G401 (cell line): ENCODE measurements around the gene SHC3. TPM values are rescaled to one million over a fixed set of nuclear protein-coding genes. Genes with fewer than 3 reads are reported as not detected.
A peak's percentile ranks its signal among the peaks of the same experiment; 100 is the strongest.
"Not testable (repeated sequence)": the region's sequence is repeated elsewhere in the genome, so short reads cannot be mapped to it uniquely, and the experiment has no call there.

Source experiments
- DNase-seq: peaks from one replicate; pipeline ENCODE4 v3.0.0-alpha.2; 2015; ENCODE audit warnings: low spot score
- in situ Hi-C: cut with HindIII; loops from 2 replicates; pipeline ENCODE4 v1.10.0; 2016; ENCODE audit warnings: low sequenced_read_pairs, mixed read lengths
- total RNA-seq: library from RNA; depleted of rRNA; stranded (reverse); fragments of >200 nt; shearing (Covaris generic); gene quantifications from 2 replicates; pipeline ENCODE4 v1.2.3, GENCODE V29; 2014; rRNA removed

The SHC3 gene, protein sequence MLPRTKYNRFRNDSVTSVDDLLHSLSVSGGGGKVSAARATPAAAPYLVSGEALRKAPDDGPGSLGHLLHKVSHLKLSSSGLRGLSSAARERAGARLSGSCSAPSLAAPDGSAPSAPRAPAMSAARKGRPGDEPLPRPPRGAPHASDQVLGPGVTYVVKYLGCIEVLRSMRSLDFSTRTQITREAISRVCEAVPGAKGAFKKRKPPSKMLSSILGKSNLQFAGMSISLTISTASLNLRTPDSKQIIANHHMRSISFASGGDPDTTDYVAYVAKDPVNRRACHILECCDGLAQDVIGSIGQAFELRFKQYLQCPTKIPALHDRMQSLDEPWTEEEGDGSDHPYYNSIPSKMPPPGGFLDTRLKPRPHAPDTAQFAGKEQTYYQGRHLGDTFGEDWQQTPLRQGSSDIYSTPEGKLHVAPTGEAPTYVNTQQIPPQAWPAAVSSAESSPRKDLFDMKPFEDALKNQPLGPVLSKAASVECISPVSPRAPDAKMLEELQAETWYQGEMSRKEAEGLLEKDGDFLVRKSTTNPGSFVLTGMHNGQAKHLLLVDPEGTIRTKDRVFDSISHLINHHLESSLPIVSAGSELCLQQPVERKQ
- total RNA-seq = not detected in 2 replicates

DNA sequence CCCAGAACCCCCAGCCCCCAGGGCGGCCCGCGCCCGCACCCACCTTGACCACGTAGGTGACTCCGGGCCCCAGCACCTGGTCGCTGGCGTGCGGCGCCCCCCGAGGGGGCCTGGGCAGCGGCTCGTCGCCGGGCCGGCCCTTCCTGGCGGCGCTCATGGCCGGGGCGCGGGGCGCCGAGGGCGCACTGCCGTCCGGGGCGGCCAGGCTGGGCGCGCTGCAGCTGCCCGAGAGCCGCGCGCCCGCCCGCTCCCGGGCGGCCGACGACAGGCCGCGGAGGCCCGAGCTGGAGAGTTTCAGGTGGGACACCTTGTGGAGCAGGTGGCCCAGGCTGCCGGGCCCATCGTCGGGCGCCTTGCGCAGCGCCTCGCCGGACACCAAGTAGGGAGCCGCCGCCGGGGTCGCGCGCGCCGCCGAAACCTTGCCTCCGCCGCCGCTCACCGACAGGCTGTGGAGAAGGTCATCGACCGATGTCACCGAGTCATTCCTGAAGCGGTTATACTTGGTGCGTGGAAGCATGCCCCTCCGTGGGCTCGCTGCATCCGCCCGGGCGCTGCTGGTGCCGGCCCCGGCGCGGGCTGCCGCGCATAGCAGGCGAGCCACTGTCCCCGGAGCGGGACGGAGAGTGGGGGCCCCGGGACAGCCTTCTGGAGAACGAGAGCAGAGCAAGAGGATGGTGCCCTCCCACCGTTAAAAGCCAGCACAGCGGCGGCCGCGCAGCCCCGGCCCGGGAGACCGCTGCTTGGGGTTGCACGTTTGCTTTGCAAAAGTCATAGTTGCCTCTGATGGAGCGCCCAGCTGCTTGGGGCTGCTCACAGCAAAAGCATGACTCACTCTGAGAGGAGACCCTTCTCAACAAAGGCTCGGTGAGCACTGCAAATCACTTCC, at the start of gene SHC3:
Gene SHC3, minus strand, starts transcription at position 875 of the 886 bp plus-strand sequence. Its CDS starts 358 bp downstream, at position 517.
- no peak for DNase-seq

DNA sequence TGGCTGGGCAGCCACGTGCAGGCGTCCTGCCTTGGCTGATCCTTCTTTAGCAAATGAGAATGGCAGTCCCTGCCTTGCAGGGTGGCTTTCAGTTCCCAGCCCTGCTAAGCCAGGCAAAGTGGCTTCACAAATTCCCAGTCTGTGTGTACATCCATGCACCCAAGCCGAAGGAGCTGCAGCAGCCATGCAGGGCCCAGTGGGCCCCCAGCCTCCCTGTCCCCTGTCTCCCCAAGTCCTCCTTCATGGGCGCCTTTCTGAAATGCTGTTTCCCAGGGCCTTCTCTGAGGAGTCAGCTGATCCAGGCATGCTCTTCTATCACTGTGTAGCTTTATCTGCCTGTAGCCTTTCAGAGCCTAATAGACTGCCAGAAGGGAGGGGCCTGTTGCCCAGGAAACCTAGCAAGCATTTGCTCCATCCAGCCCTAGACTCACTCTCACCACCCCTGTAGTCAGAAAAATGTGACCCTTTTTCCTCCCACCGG, 47.4 kb upstream of the SHC3 start:
- peak; percentile 41 for DNase-seq
- in situ Hi-C loops = no loop called here

More for the DNA sequence above, at the start of gene SHC3:
- in situ Hi-C loops = no loop called here

DNA sequence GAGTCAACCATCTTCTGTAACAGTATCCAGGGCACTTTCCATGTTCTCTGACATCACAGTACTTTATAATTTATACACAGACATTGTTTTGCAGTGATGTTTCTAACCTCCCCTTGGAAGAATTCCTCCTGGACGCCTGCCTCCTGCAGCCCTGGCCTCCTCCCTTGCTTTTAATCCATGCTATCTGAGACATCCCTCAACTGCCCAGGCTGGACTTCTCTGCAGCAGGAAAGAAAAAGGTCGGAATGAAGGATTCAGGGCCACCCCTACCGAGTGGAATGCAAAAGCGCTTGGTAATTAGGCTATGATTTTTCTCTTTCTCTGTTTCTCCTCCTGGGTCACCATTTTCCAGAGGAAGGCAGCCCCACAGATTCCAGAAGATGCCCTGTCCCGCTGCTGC, 47.0 kb upstream of the SHC3 start:
- no peak for DNase-seq
- in situ Hi-C loops = no loop called here

DNA sequence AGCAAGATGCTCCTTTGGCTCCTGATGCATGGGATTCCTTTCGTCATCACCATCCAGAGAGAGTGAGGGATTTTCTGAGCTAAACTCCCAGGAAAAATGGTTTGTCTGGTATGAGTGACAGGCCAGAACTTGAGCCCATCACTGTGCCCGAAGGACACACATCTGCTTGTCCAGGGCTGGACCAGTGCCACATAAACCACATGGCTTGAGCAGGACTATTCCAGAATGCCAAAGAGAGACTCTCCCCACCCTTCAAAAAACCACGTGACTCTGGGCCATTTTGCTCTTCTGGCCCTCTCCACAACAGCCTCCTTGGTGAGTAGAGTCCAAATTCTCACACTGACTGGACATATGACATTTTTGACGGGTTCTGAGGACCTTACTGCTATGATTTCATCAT, 46.4 kb upstream of the SHC3 start:
- no peak for DNase-seq
- in situ Hi-C loops = no loop called here

DNA sequence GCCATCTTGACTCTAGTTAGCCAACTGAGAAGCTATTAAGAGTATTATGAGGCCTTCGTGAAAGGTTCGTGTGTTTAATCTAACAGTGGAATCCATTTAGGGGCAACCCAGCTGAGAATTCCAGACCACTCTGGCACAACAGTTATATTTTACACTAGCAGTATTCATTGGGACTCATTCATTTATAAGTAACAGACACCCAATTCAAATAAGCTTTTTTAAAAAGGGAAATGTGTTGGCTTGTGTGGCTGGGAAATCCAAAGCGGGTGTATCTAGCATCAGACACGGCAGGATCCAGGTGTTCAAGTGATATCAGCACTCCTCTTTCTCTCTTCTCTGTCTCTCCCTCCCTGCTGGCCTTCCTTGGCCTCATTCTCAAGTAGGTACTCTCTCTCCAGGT, 46.0 kb upstream of the SHC3 start:
- DNase-seq = no peak

DNA sequence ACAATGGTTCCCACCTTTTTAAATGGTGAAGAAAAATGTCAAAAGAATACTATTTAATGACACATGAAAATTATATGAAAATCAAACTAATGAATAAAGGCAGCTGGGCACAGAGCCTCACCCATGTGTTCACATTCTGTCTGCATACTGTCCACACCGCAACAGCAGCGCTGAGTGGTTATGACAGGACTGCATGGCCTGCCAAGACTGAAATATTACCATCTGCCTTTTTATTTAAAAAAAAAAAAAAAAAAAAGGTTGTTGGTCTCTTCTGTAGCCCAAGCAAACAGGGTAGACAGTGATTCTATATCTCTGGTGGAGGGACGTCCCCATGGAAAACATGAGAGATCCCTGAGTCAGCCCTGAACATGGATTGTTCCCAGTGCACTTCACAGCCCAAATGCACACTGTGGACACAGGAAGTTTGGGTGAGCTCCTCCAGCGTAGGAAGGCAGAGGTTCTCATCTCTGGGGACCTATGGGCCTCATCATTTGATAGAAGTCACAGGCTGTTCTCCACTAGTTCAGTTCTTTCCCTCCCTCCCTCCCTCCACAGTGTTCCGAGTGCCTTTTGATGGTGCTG, 44.9 kb upstream of the SHC3 start:
- in situ Hi-C loops = no loop called here

More for the DNA sequence above, 46.0 kb upstream of the SHC3 start:
- in situ Hi-C loops = no loop called here

DNA sequence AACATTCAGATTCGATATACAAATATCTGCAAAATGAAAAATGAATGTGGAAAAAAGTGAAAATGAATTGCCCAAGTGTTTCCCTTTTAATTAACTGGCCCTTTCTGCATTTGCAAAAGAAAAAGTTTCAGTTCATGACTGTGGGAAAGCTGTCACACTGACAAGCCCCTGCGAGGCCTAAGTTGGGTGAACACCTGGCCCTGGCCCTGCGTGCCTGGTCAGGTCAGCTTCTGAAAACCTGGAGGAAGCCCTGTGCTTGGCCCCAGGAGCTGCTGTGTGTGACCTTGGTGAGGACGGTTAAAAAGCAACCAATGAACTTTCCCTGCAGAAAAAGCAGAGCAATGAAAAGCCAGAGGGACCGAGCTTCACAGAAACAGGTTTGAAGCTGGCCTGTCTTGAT, 41.0 kb upstream of the SHC3 start:
- in situ Hi-C loops = no loop called here
- no peak for DNase-seq

More for the DNA sequence above, 44.9 kb upstream of the SHC3 start:
- DNase-seq = peak; percentile 35

DNA sequence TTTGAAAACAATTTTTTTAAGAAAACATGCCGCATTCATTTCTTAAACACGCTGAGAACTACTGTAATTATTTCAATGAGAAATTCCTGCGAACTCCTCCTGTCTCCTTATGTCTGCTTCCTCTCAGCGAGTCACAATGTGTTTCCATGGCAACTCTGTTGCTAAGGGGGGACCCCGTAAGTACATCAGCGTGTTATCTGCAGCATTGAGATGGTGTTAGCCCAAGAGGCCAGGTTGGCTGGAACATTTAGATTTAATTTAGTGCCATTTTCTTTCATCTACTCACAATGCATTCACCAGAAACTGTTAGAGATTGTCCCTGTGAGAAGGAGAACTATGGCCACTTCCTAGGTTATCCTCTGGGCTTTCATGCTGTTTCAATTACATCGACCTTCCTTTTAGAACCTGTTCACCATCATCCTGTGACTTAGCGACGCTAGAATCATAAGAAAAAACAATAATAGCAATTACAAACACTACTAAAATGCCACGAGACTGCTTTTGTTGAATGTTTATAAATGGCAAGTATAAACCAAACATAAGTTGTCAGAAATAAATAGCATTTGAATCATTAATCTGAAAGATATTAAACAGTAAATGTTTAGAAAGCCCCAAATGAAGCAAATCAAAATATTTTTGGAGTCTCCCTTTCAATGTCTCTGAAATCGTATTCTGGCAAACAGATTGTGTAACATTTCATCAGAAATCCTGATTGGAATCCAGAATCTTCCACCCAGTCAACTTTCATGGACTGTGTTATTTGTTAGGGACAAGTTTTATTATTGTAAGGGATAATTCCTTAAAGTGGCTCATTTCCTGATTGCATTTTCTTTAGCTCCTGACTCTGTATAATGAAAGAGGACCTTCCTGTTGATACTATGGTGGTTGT, 39.7 kb upstream of the SHC3 start:
- no peak for DNase-seq
- in situ Hi-C loops = no loop called here

DNA sequence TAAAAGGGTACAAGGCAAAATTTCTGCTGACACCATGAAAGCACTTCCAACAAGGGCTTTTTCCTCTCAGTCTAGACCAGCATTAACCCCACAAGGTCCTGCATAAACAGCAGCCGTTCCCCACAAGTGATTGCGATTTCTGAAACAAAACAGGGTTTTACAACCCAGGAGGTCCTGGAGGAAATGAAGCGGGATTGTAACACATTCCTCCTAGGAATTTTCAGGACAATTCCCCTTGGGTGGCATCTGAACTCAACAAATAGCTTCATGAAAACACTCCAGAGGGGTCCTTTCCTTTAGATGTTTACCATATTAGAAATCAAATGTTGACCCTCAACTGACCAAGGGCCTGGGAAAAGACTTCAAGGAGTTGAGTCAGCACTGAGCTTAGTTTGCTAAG, 36.7 kb upstream of the SHC3 start:
- DNase-seq = no peak
- in situ Hi-C loops = no loop called here

DNA sequence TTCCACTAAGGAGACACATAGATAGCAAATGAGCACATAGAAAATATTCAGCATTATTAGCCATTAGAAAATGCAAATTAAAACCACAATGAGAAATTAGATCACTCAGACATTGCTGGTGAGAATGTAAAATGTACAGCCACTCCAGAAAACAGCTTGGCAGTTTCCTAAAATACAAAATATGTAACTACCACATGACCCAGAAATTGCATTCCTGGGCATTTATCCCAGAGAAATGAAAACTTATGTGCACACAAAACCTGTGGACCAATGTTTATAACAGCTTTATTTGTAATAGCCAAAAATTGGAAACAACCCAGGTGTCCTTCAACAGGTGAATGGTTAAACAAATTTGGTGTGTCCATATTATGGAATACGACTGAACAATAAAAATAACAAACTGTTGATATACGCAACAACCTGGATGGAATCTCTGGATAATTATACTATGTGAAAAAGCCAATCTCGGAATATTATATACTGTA, 34.8 kb upstream of the SHC3 start:
- no peak for DNase-seq
- in situ Hi-C loops = no loop called here

DNA sequence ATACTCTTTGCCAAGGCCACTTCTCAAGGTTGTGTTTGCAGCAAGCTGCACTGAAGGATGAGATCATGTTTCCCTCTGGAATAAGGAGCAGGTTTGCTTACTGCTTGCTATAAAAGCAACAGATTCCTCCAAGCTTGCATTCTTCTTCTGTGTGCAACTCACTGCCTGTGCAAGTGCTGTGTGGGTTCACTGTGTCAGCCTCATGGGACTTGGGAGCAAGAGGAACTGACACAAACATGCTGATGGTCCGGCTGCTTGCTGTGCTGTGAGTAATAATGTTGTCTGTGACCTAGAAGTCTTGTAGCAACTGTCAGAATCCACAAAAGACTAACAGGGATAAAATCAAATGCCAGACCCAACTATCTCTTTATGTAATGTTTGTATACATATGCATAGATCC, 33.6 kb upstream of the SHC3 start:
- in situ Hi-C loops = no loop called here
- DNase-seq = no peak

DNA sequence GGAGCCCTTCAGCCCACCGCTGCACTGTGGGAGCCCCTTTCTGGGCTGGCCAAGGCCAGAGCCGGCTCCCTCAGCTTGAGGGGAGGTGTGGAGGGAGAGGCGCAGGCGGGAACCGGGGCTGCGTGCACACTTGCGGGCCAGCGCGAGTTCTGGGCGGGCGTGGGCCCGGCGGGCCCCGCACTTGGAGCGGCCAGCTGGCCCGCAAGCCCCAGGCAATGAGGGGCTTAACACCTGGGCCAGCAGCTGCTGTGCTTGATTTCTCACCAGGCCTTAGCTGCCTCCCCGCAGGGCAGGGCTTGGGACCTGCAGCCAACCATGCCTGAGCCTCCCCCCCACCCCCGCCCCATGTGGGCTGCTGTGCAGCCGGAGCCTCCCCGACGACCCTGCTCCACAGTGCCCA, 30.7 kb upstream of the SHC3 start:
- in situ Hi-C loops, DNase-seq: not testable (repeated sequence)

DNA sequence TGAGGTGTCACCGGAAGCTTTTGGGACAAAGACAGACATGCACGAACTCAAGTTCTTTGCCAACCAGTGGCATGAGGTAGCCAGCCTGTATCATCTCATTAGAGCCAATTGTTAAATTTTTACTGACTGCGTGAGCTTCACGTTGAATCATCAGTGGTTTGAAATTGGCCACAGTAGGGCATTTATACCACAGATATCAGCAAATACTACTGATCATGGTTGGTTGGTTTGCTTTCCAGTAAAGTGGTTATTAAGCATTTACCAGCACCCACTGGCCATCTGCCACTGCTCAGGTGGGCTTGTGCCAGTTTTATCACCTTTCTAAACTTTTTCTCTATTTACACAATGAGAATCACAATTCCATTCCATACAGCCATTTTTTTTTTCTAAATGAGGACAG, 28.4 kb upstream of the SHC3 start:
- no peak for DNase-seq
- in situ Hi-C loops = no loop called here

DNA sequence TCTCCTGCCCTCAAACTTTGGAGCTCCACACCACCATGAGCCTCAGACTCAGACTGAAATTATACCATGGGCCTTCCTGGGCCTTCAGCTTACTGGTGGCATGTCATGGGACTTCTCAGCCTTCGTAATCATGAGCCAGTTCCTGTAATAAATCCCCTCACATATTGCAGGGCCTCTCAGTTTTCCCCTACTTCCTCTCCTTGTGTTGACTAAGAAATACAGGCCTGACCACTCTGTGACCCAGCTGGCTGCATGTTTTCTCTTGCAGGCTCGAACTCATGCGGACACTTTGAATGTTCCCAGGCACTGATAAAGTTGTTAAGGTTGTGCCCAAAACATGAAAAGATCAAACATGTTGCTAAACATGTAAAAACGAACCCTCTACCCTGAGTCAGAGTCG, 26.2 kb upstream of the SHC3 start:
- in situ Hi-C loops = no loop called here
- no peak for DNase-seq

DNA sequence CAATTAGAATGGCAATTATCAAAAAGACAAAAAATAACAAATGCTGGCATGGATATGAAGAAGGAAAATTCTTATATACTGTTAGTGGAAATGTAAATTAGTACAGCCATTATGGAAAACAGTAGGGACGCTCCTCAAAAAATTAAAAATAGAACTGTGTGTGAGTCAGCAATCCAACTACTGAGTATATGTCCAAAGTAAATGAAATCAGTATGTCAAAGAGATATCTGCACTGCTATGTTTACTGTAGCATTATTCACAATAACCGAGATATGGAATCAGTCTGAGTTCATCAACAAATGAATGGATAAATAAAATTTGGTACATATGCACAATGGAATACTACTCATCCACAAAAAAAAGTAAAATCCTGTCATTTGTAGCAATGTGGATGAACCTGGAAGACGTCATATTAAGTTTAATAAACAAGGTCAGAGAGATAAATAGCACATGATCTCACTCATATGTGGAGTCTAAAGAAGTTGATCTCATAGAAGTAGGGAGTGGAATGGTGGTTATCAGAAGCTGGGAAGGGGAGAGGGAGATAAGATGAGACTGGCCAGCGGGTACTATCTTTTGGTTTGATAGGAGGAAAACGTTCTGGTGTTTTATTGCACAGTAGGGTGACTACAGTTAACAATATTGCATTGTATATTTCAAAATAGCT, 16.6 kb upstream of the SHC3 start:
- in situ Hi-C loops = no loop called here

DNA sequence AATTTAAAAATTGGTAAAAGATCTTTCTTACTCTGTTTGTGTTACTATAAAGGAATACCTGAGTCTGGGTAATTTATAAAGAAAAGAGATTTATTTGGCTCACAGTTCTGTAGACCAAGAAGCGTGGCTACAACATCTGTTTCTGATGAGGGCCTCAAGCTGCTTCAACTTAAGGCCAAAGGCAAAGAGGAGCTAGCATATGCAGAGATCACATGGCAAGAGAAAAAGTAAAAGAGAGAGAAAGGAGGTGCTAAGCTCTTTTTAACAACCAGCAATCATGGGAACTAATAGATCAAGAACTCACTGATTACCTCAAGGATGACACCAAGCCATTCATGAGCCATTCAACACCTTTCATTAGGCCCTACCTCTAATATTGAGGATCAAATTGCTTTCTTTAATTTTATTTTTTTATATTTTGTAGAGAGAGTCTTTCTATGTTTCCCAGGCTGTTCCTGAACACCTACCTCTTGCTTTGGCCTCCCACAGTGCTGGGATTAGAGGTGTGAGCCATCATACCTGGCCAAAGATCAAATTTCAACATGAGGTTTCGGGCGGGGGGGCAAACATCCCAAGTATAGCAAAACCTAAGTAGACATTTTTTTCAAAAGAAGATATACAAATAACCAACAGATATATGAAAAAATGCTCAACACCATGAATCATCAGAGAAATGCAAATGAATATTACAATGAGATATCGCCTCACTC, 16.0 kb upstream of the SHC3 start:
- in situ Hi-C loops = no loop called here
- DNase-seq = no peak

More for the DNA sequence above, 16.6 kb upstream of the SHC3 start:
- DNase-seq = no peak

DNA sequence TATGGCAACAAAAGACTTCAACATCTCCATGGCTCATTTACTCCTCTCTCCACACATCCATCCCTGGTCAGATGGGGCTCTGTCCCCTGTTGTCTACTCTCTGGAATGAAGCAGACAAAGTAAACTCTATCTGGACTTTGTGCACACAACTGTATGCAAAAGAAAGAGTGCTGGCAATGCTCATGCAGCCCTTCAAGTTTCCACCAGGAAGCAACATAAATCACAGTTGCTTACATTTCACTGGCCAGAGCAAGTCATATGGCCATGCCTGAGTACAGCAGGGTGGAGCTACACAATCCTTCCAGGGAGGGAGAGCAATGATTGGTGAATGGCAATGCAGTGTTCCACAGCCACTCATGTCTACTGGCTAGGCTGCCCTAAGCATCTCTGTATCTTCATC, 12.4 kb upstream of the SHC3 start:
- in situ Hi-C loops = no loop called here
- no peak for DNase-seq
